ENCODE results near the gene IKZF1. TPM values are rescaled to one million over a fixed set of nuclear protein-coding genes. Genes with fewer than 3 reads are reported as not detected.

Gene IKZF1
- total RNA-seq, 1 donor from 2014 or later, result 44.9 TPM

GRCh38 chr7:50283731-50284130 is 20.8 kb upstream of the IKZF1 start:
- H3K27me3 ChIP-seq, result no peaks in the 10 kb centered on the region
- H3K4me3 ChIP-seq, result no peak overlapping the region
- DNase-seq (ENCODE audit: extremely low spot score in 2 of 2), result no peak
- no peaks in the 10 kb centered on the region for H3K36me3 ChIP-seq
- H3K9me3 ChIP-seq, result no peaks in the 10 kb centered on the region
- no peaks in the 10 kb centered on the region for H3K4me1 ChIP-seq
- intact Hi-C loops (cut with DNase I), result no loop called here
- no peak overlapping the region for H3K27ac ChIP-seq
- TF ChIP-seq CTCF (IDR thresholded peaks at IDR 0.05) (no peak), POLR2A (IDR thresholded peaks at IDR 0.05) (no peak), POLR2AphosphoS5 (IDR thresholded peaks at IDR 0.05; ENCODE audit: insufficient read depth in 1 of 2, low read depth in 1 of 2) (no peak)

GRCh38 chr7:50284296-50284695 is 20.2 kb upstream of the IKZF1 start:
- Histone ChIP-seq H3K27me3 (no peaks in the 10 kb centered on the region), H3K36me3 (no peaks in the 10 kb centered on the region), H3K27ac (no peak overlapping the region), H3K4me1 (no peaks in the 10 kb centered on the region), H3K4me3 (no peak overlapping the region), H3K9me3 (no peaks in the 10 kb centered on the region)
- TF ChIP-seq CTCF (IDR thresholded peaks at IDR 0.05) (no peak), POLR2A (IDR thresholded peaks at IDR 0.05) (no peak), POLR2AphosphoS5 (IDR thresholded peaks at IDR 0.05; ENCODE audit: insufficient read depth in 1 of 2, low read depth in 1 of 2) (no peak)
- no peak for DNase-seq (ENCODE audit: extremely low spot score in 2 of 2)
- intact Hi-C loops (cut with DNase I), result no loop called here

GRCh38 chr7:50285269-50285668 is 19.2 kb upstream of the IKZF1 start:
- H3K27ac ChIP-seq, result no peak overlapping the region
- TF ChIP-seq CTCF (IDR thresholded peaks at IDR 0.05) (no peak), POLR2A (IDR thresholded peaks at IDR 0.05) (no peak), POLR2AphosphoS5 (IDR thresholded peaks at IDR 0.05; ENCODE audit: insufficient read depth in 1 of 2, low read depth in 1 of 2) (no peak)
- H3K36me3 ChIP-seq, result no peaks in the 10 kb centered on the region
- no peaks in the 10 kb centered on the region for H3K27me3 ChIP-seq
- H3K9me3 ChIP-seq, result no peaks in the 10 kb centered on the region
- H3K4me3 ChIP-seq, result no peak overlapping the region
- DNase-seq (ENCODE audit: extremely low spot score in 2 of 2), result no peak
- H3K4me1 ChIP-seq, result no peaks in the 10 kb centered on the region
- intact Hi-C loops (cut with DNase I), result no loop called here

- intact Hi-C loops (cut with DNase I), result no loop called here
- no peaks in the 10 kb centered on the region for H3K9me3 ChIP-seq
- no peaks in the 10 kb centered on the region for H3K27me3 ChIP-seq
- TF ChIP-seq POLR2A (IDR thresholded peaks at IDR 0.05) (no peak), CTCF (IDR thresholded peaks at IDR 0.05) (no peak), POLR2AphosphoS5 (IDR thresholded peaks at IDR 0.05; ENCODE audit: insufficient read depth in 1 of 2, low read depth in 1 of 2) (no peak)
- H3K27ac ChIP-seq, result no peak overlapping the region
- H3K4me3 ChIP-seq, result no peak overlapping the region
- DNase-seq (ENCODE audit: extremely low spot score in 2 of 2), result no peak
- H3K4me1 ChIP-seq, result no peaks in the 10 kb centered on the region
- H3K36me3 ChIP-seq, result no peaks in the 10 kb centered on the region
Measured at GRCh38 chr7:50287129-50287528, 17.4 kb upstream of the IKZF1 start.

GRCh38 chr7:50292165-50292757 is 12.3 kb upstream of the IKZF1 start:
- Histone ChIP-seq H3K4me3 (no peak overlapping the region), H3K27ac (no peak overlapping the region), H3K9me3 (no peaks in the 10 kb centered on the region), H3K4me1 (no peaks in the 10 kb centered on the region), H3K27me3 (no peaks in the 10 kb centered on the region), H3K36me3 (no peaks in the 10 kb centered on the region)
- TF ChIP-seq POLR2A (IDR thresholded peaks at IDR 0.05) (no peak), CTCF (IDR thresholded peaks at IDR 0.05) (no peak), POLR2AphosphoS5 (IDR thresholded peaks at IDR 0.05; ENCODE audit: insufficient read depth in 1 of 2, low read depth in 1 of 2) (no peak)
- intact Hi-C loops (cut with DNase I), result no loop called here
- DNase-seq (ENCODE audit: extremely low spot score in 2 of 2), result no peak
